BLaER1 treated with 17β-estradiol and CSF1 and Interleukin-3, amounts not matched to agents 10 nM and 100 nM (cell line): Measurements from ENCODE around the gene ZNF816.

Experiments used
- H3K27ac ChIP-seq, 11 experiments: shearing (Covaris generic); formaldehyde crosslinking; 2 replicates each; pipeline ENCODE4 v1.8.1; 2022
- H3K27me3 ChIP-seq, 11 experiments: shearing (Covaris generic); formaldehyde crosslinking; 2 replicates each; pipeline ENCODE4 v1.8.1; 2022
- H3K36me3 ChIP-seq, 11 experiments: shearing (Covaris generic); formaldehyde crosslinking; 2 replicates each; pipeline ENCODE4 v1.8.1; 2022
- H3K4me1 ChIP-seq, 10 experiments: shearing (Covaris generic); formaldehyde crosslinking; 2 replicates each; pipeline ENCODE4 v1.8.1; 2022
- H3K4me2 ChIP-seq, 11 experiments: shearing (Covaris generic); formaldehyde crosslinking; 2 replicates each; pipeline ENCODE4 v1.8.1; 2022
- H3K4me3 ChIP-seq, 10 experiments: shearing (Covaris generic); formaldehyde crosslinking; 2 replicates each; pipeline ENCODE4 v1.8.1; 2022
- H3K9ac ChIP-seq, 11 experiments: shearing (Covaris generic); formaldehyde crosslinking; 2 replicates each; pipeline ENCODE4 v1.8.1; 2022
- H3K9me3 ChIP-seq, 11 experiments: shearing (Covaris generic); formaldehyde crosslinking; replicated peaks in 1 of 11; 2 replicates each; pipeline ENCODE4 v1.8.1; 2022
- H4K20me1 ChIP-seq, 11 experiments: shearing (Covaris generic); formaldehyde crosslinking; 2 replicates each; pipeline ENCODE4 v1.8.1; 2022
- Cebpa-rat ChIP-seq, 11 experiments: shearing (Covaris generic); IDR thresholded peaks; 2 replicates each; pipeline ENCODE4 v1.8.1; 2022

ZNF816 gene

DNA sequence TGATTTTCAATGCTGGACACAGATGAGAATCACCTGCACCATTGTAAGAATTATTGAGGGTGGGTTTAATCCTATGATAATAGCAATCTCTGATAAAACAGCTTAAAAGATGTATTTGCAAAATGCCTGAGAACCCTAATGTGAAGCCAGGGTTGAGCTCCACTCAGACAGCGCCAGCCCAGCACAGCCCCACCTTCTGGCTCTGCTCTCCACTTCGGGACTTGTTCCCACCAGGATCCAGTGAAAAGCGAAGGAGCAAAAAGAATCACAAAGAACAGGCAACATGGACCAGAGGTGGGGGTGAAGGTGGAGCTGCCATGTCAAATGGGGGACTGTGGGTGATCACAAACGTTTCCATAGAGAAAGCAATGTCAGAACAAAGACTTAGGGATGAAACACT lies 18.6 kb upstream of the ZNF816 start:
- Histone ChIP-seq H3K4me1 (no peaks in the 10 kb centered on the region), H3K4me2 (no peak overlapping the region), H3K4me3 (no peak overlapping the region), H3K9ac (no peak overlapping the region), H3K27me3 (no peaks in the 10 kb centered on the region), H3K27ac (no peak overlapping the region), H3K9me3 (peaks cover 31 to 52% (median 35%) of the 10 kb centered on the region in 11 experiments), H3K36me3 (peaks cover 22 to 41% (median 27%) of the 10 kb centered on the region in 11 experiments), H4K20me1 (no peaks in the 10 kb centered on the region)
- TF ChIP-seq Cebpa-rat (IDR thresholded peaks at IDR 0.05): no peak

DNA sequence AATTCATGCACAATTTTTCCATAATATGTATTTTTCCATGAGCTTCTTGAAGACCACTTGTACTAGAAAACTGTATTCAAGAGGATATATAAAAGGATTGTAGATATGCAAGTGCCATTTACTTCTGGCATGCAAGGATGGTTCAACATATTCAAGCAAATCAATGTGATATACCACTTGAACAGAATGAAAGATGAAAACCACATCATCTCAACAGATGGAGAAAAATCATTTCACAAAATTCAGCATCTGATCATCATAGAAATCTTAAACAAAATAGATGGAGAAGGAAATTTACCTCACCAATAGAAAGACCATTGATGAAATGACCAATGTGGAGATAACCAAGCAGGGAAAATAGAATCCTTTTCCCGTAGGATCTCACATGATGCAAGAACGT lies 5.1 kb upstream of the ZNF816 start:
- H3K27me3 ChIP-seq: no peaks in the 10 kb centered on the region
- no peaks in the 10 kb centered on the region for H4K20me1 ChIP-seq
- peaks cover 22 to 49% (median 32%) of the 10 kb centered on the region in 11 experiments for H3K36me3 ChIP-seq
- H3K9ac ChIP-seq: no peak overlapping the region
- H3K9me3 ChIP-seq: peaks cover 38 to 71% (median 53%) of the 10 kb centered on the region in 11 experiments
- peaks cover 5 to 10% (median 8%) of the 10 kb centered on the region in 10 experiments; a peak in 16 of 20 replicates for H3K4me1 ChIP-seq
- no peak for TF ChIP-seq Cebpa-rat (IDR thresholded peaks at IDR 0.05)
- H3K4me2 ChIP-seq: no peak overlapping the region
- no peak overlapping the region for H3K27ac ChIP-seq
- H3K4me3 ChIP-seq: no peak overlapping the region

DNA sequence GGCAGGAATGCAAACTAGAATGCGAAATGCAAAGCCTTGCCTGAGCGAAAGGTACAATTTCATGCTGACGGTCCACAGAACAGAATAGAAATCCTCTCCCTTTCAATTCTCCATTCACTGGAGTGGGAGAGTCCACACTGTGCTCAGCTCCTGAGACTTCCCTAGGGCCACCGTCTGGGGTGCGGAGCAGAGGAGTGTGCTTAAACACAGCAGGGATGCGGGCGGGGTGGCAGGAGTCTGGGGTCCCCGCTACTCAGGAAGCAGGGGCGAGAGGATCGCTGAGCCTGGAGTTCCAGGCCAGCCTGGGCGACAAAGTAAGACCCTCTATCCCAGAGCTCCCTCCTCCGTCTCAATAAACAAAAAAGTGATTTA lies 552 bp upstream of the ZNF816 start:
- H3K4me2 ChIP-seq: peak overlapping the region; percentile 86 to 98 (median 92)
- H4K20me1 ChIP-seq: no peaks in the 10 kb centered on the region
- H3K9ac ChIP-seq: peak overlapping the region; percentile 71 to 95 (median 89); a peak in 21 of 22 replicates
- peaks cover 25 to 42% (median 35%) of the 10 kb centered on the region in 11 experiments for H3K36me3 ChIP-seq
- peaks cover 13 to 21% (median 18%) of the 10 kb centered on the region in 10 experiments for H3K4me1 ChIP-seq
- peaks cover 44 to 59% (median 51%) of the 10 kb centered on the region in 11 experiments for H3K9me3 ChIP-seq
- no peak for TF ChIP-seq Cebpa-rat (IDR thresholded peaks at IDR 0.05)
- no peaks in the 10 kb centered on the region for H3K27me3 ChIP-seq
- peak overlapping the region in 10 of 11 experiments; percentile 23 to 93 (median 66); a peak in 19 of 22 replicates for H3K27ac ChIP-seq
- peak overlapping the region; percentile 70 to 90 (median 83) for H3K4me3 ChIP-seq

DNA sequence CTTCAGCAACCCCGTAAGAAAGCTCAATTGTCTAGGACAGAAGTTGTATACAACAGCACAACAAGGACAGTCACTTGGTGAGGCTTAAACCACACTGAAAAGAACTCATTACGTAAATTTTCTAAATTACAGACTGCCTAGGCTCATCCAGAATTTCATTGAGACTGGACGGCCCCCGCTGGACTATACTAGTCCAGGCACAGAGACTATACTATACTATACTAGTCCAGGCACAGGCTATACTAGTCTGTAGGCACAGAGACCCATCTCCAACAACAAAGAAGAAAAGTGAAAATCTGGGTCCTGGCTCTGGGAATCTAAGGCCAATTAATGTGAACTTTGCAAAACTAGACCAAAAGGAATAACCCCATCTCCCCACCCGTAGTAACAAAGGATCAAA lies 700 bp downstream of the ZNF816 start:
- H3K27ac ChIP-seq: peak overlapping the region; percentile 52 to 94 (median 86)
- H3K4me1 ChIP-seq: peaks cover 13 to 21% (median 18%) of the 10 kb centered on the region in 10 experiments
- peaks cover 44 to 59% (median 51%) of the 10 kb centered on the region in 11 experiments for H3K9me3 ChIP-seq
- H3K36me3 ChIP-seq: peaks cover 38 to 43% (median 42%) of the 10 kb centered on the region in 11 experiments
- H3K4me3 ChIP-seq: peak overlapping the region; percentile 70 to 90 (median 83)
- peak overlapping the region; percentile 84 to 95 (median 89) for H3K9ac ChIP-seq
- H3K4me2 ChIP-seq: peak overlapping the region; percentile 81 to 96 (median 86)
- H3K27me3 ChIP-seq: no peaks in the 10 kb centered on the region
- TF ChIP-seq Cebpa-rat (IDR thresholded peaks at IDR 0.05): no peak
- H4K20me1 ChIP-seq: no peaks in the 10 kb centered on the region; a peak in 1 of 22 replicates

DNA sequence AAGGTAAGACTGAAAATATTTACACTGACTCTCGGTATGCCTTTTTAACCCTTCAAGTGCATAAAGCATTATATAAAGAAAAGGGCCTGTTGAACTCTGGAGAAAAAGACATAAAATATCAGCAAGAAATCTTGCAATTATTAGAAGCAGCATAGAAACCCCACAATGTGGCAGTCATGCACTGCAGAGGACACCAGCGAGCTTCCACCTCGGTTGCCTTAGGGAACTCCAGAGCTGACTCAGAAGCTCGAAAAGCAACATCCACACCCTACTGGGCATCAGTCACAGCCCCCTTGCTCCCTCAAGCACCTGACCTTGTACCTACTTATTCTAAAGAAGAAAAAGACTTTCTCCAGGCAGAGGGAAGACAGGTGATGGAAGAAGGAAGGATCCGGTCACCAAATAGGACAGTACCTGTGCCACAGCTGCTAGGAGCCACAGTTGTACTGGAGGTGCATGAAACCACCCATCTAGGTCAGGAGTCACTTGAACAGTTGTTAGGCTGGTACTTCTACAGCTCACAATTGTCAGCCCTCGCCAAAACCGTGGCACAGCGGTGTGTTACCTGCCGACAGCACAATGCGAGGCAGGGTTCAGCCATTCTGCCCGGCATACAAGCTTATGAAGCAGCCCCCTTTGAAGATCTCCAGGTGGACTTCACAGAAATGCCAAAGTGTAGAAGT lies 2.9 kb downstream of the ZNF816 start:
- no peak for TF ChIP-seq Cebpa-rat (IDR thresholded peaks at IDR 0.05)
- no peak overlapping the region for H3K4me2 ChIP-seq
- H3K27me3 ChIP-seq: no peaks in the 10 kb centered on the region
- H4K20me1 ChIP-seq: no peaks in the 10 kb centered on the region; a peak in 1 of 22 replicates
- H3K4me3 ChIP-seq: peak overlapping the region in 4 of 10 experiments; percentile 7 to 82 (median 33); a peak in 4 of 20 replicates
- peaks cover 62 to 69% (median 66%) of the 10 kb centered on the region in 11 experiments for H3K9me3 ChIP-seq
- H3K36me3 ChIP-seq: peaks cover 60 to 66% (median 62%) of the 10 kb centered on the region in 11 experiments
- H3K4me1 ChIP-seq: peaks cover 13 to 21% (median 18%) of the 10 kb centered on the region in 10 experiments
- H3K9ac ChIP-seq: no peak overlapping the region
- H3K27ac ChIP-seq: no peak overlapping the region

DNA sequence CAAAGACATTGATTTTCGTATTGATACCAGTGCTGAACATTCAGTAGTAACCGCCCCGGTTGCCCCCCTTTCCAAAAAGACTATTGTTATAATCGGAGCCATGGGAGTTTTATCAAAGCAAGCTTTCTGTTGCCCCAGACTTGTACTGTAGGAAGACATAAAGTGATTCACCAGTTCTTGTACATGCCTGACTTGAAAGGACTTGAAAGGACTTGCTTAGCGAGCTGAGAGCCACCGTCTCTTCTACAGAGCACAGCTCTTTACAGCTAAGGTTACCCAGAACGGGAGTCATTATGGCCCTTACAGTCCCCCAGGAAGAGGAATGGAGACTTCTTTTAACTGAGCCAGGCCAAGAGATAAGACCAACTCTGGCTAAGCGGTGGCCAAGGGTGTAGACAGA lies 5.1 kb downstream of the ZNF816 start:
- peaks cover 81 to 88% (median 85%) of the 10 kb centered on the region in 11 experiments for H3K9me3 ChIP-seq
- H3K27me3 ChIP-seq: no peaks in the 10 kb centered on the region; a peak in 1 of 22 replicates
- H3K36me3 ChIP-seq: peaks cover 79 to 84% (median 81%) of the 10 kb centered on the region in 11 experiments
- no peaks in the 10 kb centered on the region; a peak in 1 of 22 replicates for H4K20me1 ChIP-seq
- no peak for TF ChIP-seq Cebpa-rat (IDR thresholded peaks at IDR 0.05)
- no peak overlapping the region for H3K9ac ChIP-seq
- H3K4me2 ChIP-seq: no peak overlapping the region
- H3K4me1 ChIP-seq: peaks cover 7 to 14% (median 10%) of the 10 kb centered on the region in 10 experiments
- H3K27ac ChIP-seq: no peak overlapping the region
- peak overlapping the region in 4 of 10 experiments; percentile 1 to 47 (median 18); a peak in 3 of 20 replicates for H3K4me3 ChIP-seq

DNA sequence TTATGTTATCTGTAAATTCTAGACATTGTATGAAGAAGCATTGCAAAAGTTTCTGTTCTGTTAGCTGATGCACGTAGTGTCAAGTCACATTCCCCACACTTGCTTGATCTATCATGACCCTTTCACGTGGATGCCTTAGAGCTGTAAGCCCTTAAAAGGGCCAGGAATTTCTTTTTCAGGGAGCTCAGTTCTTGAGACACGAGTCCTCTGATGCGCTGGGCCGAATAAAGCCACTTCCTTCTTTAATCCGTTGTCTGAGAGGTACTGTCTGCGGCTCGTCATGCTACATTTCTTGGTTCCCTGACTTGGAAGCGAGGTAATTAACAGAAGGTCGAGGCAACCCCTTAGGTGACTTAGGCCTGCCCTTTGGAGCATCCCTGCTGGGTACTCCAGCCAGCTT lies 5.8 kb downstream of the ZNF816 start:
- Histone ChIP-seq H3K27me3 (no peaks in the 10 kb centered on the region; a peak in 1 of 22 replicates), H3K4me3 (peak overlapping the region in 1 of 10 experiments; percentile 1; a peak in 1 of 20 replicates), H3K9me3 (peaks cover 88 to 95% (median 91%) of the 10 kb centered on the region in 11 experiments), H4K20me1 (no peaks in the 10 kb centered on the region; a peak in 1 of 22 replicates), H3K9ac (no peak overlapping the region), H3K27ac (no peak overlapping the region), H3K4me1 (peaks cover 7 to 14% (median 9%) of the 10 kb centered on the region in 10 experiments), H3K4me2 (no peak overlapping the region), H3K36me3 (peaks cover 86 to 91% (median 88%) of the 10 kb centered on the region in 11 experiments)
- no peak for TF ChIP-seq Cebpa-rat (IDR thresholded peaks at IDR 0.05)

DNA sequence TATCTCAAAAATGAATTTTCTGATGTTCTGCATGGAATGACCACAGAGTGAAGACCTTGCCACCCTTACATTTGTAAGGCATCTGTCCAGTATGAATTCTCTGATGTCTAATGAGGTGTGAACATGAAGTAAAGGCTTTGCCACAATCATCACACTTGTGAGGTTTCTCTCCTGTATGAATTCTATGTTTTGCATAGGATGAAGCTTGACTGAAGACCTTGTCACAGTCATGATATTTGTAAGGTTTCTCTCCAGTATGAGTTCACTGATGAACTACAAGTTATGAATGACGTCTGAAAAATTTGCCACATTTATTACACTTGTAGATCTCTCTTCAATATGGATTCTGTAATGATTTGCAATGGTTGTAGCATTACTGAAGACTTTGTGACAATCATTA lies 13.3 kb downstream of the ZNF816 start:
- no peaks in the 10 kb centered on the region; a peak in 1 of 22 replicates for H3K27me3 ChIP-seq
- H3K27ac ChIP-seq: no peak overlapping the region
- peaks cover 76 to 96% (median 77%) of the 10 kb centered on the region in 11 experiments for H3K9me3 ChIP-seq
- H3K36me3 ChIP-seq: peaks cover 61 to 75% (median 73%) of the 10 kb centered on the region in 11 experiments
- H3K4me2 ChIP-seq: no peak overlapping the region
- peak overlapping the region in 6 of 10 experiments; percentile 2 to 50 (median 28); a peak in 7 of 20 replicates for H3K4me3 ChIP-seq
- H3K9ac ChIP-seq: no peak overlapping the region
- no peaks in the 10 kb centered on the region for H3K4me1 ChIP-seq
- H4K20me1 ChIP-seq: no peaks in the 10 kb centered on the region
- TF ChIP-seq Cebpa-rat (IDR thresholded peaks at IDR 0.05): no peak

DNA sequence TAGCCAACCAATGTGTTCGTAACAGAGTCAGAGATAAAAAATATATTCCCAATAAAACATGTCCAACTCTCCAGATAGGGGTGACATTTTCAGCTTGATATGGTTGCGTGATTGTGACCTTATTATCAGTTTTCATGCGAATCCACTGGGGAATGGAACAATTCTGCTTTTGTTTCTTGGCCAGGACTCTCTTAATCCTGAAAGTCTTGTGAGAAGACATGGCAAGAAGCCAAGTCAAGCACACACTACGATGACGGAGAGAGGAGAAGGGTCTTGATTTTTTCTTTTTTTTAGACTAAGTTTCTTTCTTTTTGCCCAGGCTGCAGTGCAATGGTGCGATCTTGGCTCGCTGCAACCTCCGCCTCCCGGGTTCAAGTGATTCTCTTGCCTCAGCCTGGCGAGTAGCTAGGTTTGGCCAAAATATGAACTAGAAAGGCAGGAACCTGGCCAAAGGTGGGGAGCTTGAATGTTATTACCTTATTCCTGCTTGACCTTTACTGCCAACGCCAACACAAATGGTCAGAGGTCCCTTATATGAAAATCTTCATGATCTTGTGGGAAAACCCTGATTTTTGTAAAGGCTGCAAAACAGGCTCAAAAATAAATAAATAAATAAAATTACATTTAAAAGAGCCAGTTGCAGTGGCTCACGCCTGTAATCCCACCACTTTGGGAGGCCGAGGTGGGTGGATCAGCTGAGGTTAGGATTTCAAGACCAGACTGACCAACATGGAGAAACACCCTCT lies 14.5 kb downstream of the ZNF816 start:
- H3K27ac ChIP-seq: no peak overlapping the region
- H3K9me3 ChIP-seq: peaks cover 67 to 89% (median 67%) of the 10 kb centered on the region in 11 experiments

More for the DNA sequence above, 14.5 kb downstream of the ZNF816 start:
- no peak overlapping the region for H3K9ac ChIP-seq
- peaks cover 52 to 65% (median 63%) of the 10 kb centered on the region in 11 experiments for H3K36me3 ChIP-seq
- no peak for TF ChIP-seq Cebpa-rat (IDR thresholded peaks at IDR 0.05)
- peak overlapping the region in 7 of 10 experiments; percentile 12 to 50 (median 25); a peak in 9 of 20 replicates for H3K4me3 ChIP-seq
- H4K20me1 ChIP-seq: no peaks in the 10 kb centered on the region
- no peaks in the 10 kb centered on the region; a peak in 1 of 22 replicates for H3K27me3 ChIP-seq
- H3K4me2 ChIP-seq: no peak overlapping the region
- peaks cover 3 to 7% (median 5%) of the 10 kb centered on the region in 10 experiments; a peak in 18 of 20 replicates for H3K4me1 ChIP-seq
